AG04450 (cell line): ENCODE measurements around the gene ZBTB7C. TPM values are rescaled to one million over a fixed set of nuclear protein-coding genes. Genes with fewer than 3 reads are reported as not detected.
A peak's percentile ranks its signal among the peaks of the same experiment; 100 is the strongest.

ENCODE experiments used
- CTCF ChIA-PET: fragments of 300-600, 350-600 bp; formaldehyde crosslinking; extraction: SDS; loops from one replicate; lab custom pipeline; 2022; ENCODE audit warnings: antibody characterized with exemption, inconsistent platforms; lab: Charles Lee
- POLR2A ChIA-PET: fragments of 350-600 bp; formaldehyde crosslinking; extraction: SDS; loops from one replicate; lab custom pipeline; 2021; ENCODE audit warnings: antibody characterized with exemption, inconsistent platforms; lab: Yijun Ruan, JAX
- DNase-seq: peaks from one replicate; pipeline ENCODE4 v3.0.0-alpha.2; 2011; ENCODE audit warnings: low read depth, low spot score
- H3K27ac ChIP-seq: one replicate; pipeline ENCODE4 v1.5.1; 2012; ENCODE audit warnings: low read depth, low read length, control low read depth
- H3K27me3 ChIP-seq: one replicate; pipeline ENCODE4 v1.6.0; 2012; ENCODE audit warnings: low read length; ENCODE audit not compliant: control insufficient read depth, insufficient read depth
- H3K4me3 ChIP-seq: 2 replicates; pipeline ENCODE4 v1.5.1; 2011; ENCODE audit warnings: mild to moderate bottlenecking, low read depth, low read length, control low read depth
- H3K9me3 ChIP-seq: 2 replicates; pipeline ENCODE4 v1.5.1; 2012; ENCODE audit warnings: low read length; ENCODE audit not compliant: control insufficient read depth, insufficient read depth
- polyA plus RNA-seq: library from polyadenylated mRNA; depleted of rRNA; stranded (reverse); fragments of >200 nt; gene quantifications from 2 replicates; pipeline ENCODE4 v1.2.3, GENCODE V29; 2011
- TF ChIP-seq, protein P1 (sequence below): IDR thresholded peaks from 2 replicates; pipeline ENCODE4 v1.5.1; 2011; ENCODE audit warnings: low read depth, low read length, control low read depth, inconsistent platforms

The ZBTB7C gene
- polyA plus RNA-seq, 1 experiment: not detected

GRCh38 chr18:48064978-48065600, 344.1 kb downstream of the ZBTB7C start:
- no peak overlapping the region for H3K27ac ChIP-seq
- POLR2A ChIA-PET: no interaction called here
- TF ChIP-seq, protein P1, sequence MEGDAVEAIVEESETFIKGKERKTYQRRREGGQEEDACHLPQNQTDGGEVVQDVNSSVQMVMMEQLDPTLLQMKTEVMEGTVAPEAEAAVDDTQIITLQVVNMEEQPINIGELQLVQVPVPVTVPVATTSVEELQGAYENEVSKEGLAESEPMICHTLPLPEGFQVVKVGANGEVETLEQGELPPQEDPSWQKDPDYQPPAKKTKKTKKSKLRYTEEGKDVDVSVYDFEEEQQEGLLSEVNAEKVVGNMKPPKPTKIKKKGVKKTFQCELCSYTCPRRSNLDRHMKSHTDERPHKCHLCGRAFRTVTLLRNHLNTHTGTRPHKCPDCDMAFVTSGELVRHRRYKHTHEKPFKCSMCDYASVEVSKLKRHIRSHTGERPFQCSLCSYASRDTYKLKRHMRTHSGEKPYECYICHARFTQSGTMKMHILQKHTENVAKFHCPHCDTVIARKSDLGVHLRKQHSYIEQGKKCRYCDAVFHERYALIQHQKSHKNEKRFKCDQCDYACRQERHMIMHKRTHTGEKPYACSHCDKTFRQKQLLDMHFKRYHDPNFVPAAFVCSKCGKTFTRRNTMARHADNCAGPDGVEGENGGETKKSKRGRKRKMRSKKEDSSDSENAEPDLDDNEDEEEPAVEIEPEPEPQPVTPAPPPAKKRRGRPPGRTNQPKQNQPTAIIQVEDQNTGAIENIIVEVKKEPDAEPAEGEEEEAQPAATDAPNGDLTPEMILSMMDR: no peak
- no peak overlapping the region for H3K4me3 ChIP-seq
- H3K27me3 ChIP-seq: peaks cover 4% of the 10 kb centered on the region
- H3K9me3 ChIP-seq: no peaks in the 10 kb centered on the region; the same call in 1 of the 2 replicates
- CTCF ChIA-PET: no interaction called here
- no peak for DNase-seq

DNA sequence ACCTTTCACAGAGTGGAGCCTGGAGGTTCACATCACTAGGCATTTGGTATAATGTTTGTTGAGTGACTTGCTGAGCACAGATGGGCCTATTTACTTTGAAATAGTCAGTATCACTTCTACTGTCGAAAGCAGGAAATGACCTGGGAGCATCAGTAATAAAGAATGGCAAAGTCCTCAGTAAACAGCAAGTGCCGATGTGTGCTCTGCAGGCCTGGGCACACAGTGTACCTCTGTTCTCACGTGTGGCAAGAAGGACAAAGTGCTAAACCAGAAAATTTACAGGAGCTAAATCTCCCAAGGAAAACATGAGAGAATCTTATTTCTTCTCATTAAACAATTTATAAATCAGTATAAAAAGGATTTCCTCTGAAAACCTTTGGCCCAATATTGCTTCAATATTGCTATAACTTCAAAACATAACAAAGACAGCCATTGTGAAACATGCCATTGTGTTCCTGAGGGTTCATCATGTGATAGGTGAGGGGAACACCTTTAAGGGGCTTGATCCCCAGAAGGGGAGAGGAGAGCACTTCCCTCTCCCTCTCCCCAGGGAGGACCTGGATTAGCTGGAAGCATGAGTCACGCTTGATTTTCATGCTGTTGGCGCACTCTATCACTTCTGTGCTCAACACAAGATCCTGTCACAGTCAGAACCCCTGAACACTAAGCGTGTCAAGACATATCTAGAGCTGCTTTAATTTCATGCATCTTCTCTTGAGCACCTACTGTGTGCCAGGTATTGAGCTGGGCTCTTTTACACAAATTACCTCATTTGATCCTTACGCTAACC, 347.2 kb downstream of the ZBTB7C start:
- Histone ChIP-seq H3K9me3 (no peaks in the 10 kb centered on the region; the same call in 1 of the 2 replicates), H3K27ac (no peak overlapping the region), H3K27me3 (no peaks in the 10 kb centered on the region), H3K4me3 (no peak overlapping the region)
- TF ChIP-seq, protein P1: no peak
- ChIA-PET POLR2A (no interaction called here), CTCF (no interaction called here)
- no peak for DNase-seq

DNA sequence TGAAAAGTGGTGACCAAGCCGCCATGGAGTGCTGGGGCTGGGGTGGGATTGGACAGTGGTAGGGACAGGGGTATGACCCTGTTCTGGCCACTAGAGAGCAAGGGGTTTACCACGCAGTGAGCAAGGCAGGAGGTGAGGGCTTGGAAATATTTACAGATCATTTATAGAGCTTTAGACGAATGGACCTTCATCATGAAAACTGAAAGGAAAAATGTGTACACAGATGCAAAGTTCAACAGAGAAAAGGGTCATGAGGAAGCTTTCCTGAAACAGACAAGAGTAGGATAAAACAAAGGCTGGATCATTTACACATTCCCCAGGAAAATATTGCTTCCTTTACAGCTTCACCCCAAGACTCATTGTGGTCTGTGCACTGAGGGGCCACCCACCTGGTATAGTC, 348.2 kb downstream of the ZBTB7C start:
- H3K27me3 ChIP-seq: no peaks in the 10 kb centered on the region
- TF ChIP-seq, protein P1: no peak
- H3K9me3 ChIP-seq: no peaks in the 10 kb centered on the region; the same call in 1 of the 2 replicates
- DNase-seq: no peak
- H3K27ac ChIP-seq: peak overlapping the region; percentile 2
- ChIA-PET POLR2A (no interaction called here), CTCF (no interaction called here)
- H3K4me3 ChIP-seq: no peak overlapping the region

DNA sequence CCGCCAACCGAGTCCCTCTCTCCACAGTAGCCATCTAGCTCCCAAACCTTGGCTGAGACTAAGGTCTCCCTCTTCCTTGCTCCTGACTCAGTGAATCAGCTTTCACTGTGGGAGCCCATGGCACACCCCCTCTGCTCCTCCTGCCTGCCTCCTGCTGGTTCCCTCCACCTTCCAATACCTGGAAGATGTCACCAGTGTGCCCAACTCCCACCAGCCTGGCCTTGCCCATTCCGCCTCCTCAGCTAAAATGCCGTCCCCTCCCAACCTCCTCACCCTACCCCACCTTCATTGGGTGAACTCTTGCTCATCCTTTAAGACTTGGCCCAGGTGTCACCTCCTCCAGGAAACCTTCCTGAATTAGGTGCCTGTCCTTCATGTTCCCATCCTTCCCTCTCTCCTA, 348.8 kb downstream of the ZBTB7C start:
- TF ChIP-seq, protein P1: no peak
- no peak for DNase-seq
- ChIA-PET CTCF (no interaction called here), POLR2A (no interaction called here)
- Histone ChIP-seq H3K27ac (no peak overlapping the region), H3K27me3 (peaks cover 2% of the 10 kb centered on the region), H3K9me3 (no peaks in the 10 kb centered on the region; the same call in 1 of the 2 replicates), H3K4me3 (no peak overlapping the region)

DNA sequence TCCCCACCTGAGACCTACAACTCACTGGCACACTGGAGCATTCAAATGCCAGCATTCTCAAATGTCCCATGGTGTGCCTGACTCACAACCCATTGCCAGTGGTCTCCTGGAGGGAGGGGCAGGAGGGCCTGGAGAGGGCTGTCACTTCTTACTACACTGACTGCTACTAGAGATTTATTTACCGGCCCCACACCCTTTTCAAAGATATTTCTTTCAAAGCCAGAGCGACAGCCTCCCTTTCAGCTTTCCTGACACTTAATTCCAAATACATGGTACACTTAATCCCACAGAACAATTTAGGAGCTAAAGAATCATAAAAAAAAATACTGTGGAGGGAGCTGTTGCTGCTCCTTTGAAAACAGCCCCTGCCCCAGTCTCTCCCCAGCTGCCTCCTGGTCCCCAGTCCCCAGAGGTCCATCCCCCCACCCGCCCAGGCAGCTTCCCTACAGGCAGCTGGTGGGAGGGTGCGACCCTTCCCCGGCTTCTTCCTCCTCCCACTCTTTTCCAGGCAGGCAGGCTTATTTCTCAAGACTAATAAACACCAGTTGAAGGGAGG, 349.6 kb downstream of the ZBTB7C start:
- ChIA-PET CTCF (no interaction called here), POLR2A (no interaction called here)
- H3K9me3 ChIP-seq: no peaks in the 10 kb centered on the region
- peaks cover 6% of the 10 kb centered on the region for H3K27me3 ChIP-seq
- no peak for DNase-seq
- H3K27ac ChIP-seq: no peak overlapping the region
- H3K4me3 ChIP-seq: no peak overlapping the region
- TF ChIP-seq, protein P1: no peak
